ENCODE data around the gene ZNF722. TPM values are rescaled to one million over a fixed set of nuclear protein-coding genes. Genes with fewer than 3 reads are reported as not detected.
"Not testable (repeated sequence)": the region's sequence is repeated elsewhere in the genome, so short reads cannot be mapped to it uniquely, and the experiment has no call there.

ZNF722 gene
- not detected in 2 replicates for total RNA-seq (2014; rRNA removed; shearing (Covaris generic); ENCODE audit: low replicate concordance)

GRCh38 chr7:63998549-63998948 lies at the start of gene ZNF722:
TSS of gene ZNF722 (plus strand) at chr7:63998849. CDS start at chr7:63998962, 113 bp downstream.
- in situ Hi-C loops (cut with HindIII; ENCODE audit: low pct_unique_long_range_greater_than_20kb, low sequenced_read_pairs) = no loop called here

GRCh38 chr7:63953181-63953580 lies 45.5 kb upstream of the ZNF722 start:
- in situ Hi-C loops (cut with HindIII; ENCODE audit: low pct_unique_long_range_greater_than_20kb, low sequenced_read_pairs) = no loop called here
- DNase-seq (ENCODE audit: low read depth) = no peak

More at GRCh38 chr7:63998549-63998948, at the start of gene ZNF722:
- DNase-seq (ENCODE audit: low read depth) = no peak

- no peak for DNase-seq (ENCODE audit: low read depth)
- in situ Hi-C loops (cut with HindIII; ENCODE audit: low pct_unique_long_range_greater_than_20kb, low sequenced_read_pairs) = no loop called here
These were observed 30.0 kb upstream of the ZNF722 start for GRCh38 chr7:63968629-63969028.

GRCh38 chr7:64015496-64015895 lies 16.8 kb downstream of the ZNF722 start:
- in situ Hi-C loops (cut with HindIII; ENCODE audit: low pct_unique_long_range_greater_than_20kb, low sequenced_read_pairs); DNase-seq (ENCODE audit: low read depth): not testable (repeated sequence)

GRCh38 chr7:64035388-64035787 lies 36.7 kb downstream of the ZNF722 start:
- in situ Hi-C loops (cut with HindIII; ENCODE audit: low pct_unique_long_range_greater_than_20kb, low sequenced_read_pairs) = no loop called here

GRCh38 chr7:64037095-64037494 lies 38.4 kb downstream of the ZNF722 start:
- in situ Hi-C loops (cut with HindIII; ENCODE audit: low pct_unique_long_range_greater_than_20kb, low sequenced_read_pairs) = no loop called here
- no peak for DNase-seq (ENCODE audit: low read depth)

More at GRCh38 chr7:64035388-64035787, 36.7 kb downstream of the ZNF722 start:
- DNase-seq (ENCODE audit: low read depth) = no peak

- no peak for DNase-seq (ENCODE audit: low read depth)
- in situ Hi-C loops (cut with HindIII; ENCODE audit: low pct_unique_long_range_greater_than_20kb, low sequenced_read_pairs) = no loop called here
These were observed 46.8 kb downstream of the ZNF722 start, which contains the start of gene ZNF727 for GRCh38 chr7:64045301-64046040. TSS of gene ZNF727 (plus strand) at chr7:64045434. CDS start at chr7:64045622, 188 bp downstream.

- in situ Hi-C loops (cut with HindIII; ENCODE audit: low pct_unique_long_range_greater_than_20kb, low sequenced_read_pairs) = no loop called here
- DNase-seq (ENCODE audit: low read depth) = no peak
These were observed 47.4 kb downstream of the ZNF722 start for GRCh38 chr7:64046041-64046389.

Other genes with a start within 250 kb of the ZNF722 start
- not detected in 2 replicates for gene ZNF727, start 46.6 kb downstream of the ZNF722 start, total RNA-seq (2014; rRNA removed; shearing (Covaris generic); ENCODE audit: low replicate concordance)
- not detected in 2 replicates for gene ZNF735, start 208.4 kb downstream of the ZNF722 start, total RNA-seq (2014; rRNA removed; shearing (Covaris generic); ENCODE audit: low replicate concordance)
- not detected in 2 replicates for gene ZNF679, start 229.6 kb downstream of the ZNF722 start, total RNA-seq (2014; rRNA removed; shearing (Covaris generic); ENCODE audit: low replicate concordance)